NCI-H774 (cell line): ENCODE results near the gene ERG28.

ENCODE experiments used
- DNase-seq: peaks from one replicate; lab custom pipeline; 2025; lab: John Stamatoyannopoulos, UW

Gene ERG28

DNA sequence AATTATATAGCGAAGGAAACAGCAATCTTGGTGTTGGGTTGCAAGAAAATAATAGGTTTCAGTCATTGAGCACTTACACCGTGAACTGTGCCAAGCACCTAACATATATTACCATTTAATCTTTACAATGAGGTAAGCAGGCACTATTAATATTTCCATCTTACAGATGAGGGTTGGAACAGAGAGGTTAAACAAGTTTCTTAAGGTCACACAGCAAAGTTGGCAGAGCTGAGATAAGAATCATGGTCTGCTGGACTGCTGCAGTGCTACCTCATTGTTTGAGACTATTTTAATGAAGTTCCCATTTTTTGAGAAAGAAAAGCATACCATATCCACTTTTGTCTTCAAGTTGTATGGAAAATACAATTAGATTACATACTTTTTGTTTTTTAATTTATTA is 1.7 kb downstream of the ERG28 start:
- no peak for DNase-seq

DNA sequence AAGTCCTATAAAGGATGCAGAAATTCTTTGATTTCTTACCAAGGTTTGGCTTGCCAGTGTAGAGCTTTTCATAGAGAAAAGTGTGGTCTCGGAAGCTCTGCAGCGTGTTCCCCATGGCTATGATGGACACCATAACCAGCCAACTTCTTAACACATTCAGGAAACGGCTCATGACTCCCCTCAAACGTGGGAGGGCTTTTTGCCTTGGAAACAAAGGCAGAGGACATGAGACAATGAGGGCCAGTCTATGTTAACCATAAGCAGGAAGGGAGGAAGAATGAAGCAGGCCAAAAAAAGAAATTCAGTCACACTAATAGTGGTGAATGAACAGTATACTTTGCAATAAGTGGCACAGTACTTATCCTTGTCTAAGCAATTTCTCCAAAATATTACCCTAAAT is 3.3 kb downstream of the ERG28 start:
- DNase-seq: no peak

DNA sequence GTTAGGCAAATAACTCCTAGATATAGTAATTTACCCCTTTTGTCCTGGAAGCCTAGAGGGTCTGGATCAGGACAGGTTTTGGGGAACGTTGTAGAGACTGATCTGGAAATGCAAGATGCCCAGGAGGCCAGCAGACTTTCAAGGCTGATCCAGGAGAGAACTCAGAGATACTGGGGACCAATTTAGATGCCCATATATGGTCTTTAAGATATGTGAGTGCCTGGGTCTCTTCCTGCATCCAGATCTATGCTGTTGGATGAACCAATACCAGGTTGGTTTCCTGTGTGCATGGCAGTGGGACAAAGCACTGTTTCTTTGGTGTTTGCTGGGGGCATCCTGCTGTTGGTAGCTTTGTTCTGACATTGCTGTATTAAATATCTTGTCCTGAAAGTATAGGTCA is 5.4 kb downstream of the ERG28 start:
- no peak for DNase-seq

DNA sequence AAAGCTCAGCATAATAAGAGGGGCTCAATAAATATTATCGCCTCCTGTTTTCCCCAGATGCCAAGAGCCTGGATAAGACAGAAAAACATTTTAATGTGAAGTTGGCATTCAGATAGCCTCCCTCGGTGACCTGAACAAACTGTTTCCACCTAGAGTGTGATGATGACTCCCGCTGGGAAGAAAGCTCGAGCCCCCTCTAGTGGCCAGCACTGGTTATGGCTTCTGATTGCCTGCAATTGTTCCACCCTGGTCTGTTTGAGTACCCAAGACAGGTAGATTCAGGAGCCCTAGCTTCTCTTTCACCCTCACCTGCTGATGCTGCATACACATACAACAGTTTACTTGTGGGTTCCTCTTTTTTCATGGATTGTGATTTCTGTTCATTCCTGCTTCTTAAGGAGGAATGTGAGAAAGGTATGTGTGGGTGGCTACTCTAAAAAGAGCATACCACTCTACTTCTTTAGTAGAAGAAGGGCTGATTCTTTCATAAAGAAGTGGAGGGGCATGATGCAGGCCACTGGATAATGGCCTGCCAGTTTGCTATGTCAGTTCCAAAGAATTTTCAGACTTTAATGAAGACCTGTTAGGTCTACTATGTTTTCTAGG is 6.4 kb downstream of the ERG28 start:
- DNase-seq: peak; percentile 11

DNA sequence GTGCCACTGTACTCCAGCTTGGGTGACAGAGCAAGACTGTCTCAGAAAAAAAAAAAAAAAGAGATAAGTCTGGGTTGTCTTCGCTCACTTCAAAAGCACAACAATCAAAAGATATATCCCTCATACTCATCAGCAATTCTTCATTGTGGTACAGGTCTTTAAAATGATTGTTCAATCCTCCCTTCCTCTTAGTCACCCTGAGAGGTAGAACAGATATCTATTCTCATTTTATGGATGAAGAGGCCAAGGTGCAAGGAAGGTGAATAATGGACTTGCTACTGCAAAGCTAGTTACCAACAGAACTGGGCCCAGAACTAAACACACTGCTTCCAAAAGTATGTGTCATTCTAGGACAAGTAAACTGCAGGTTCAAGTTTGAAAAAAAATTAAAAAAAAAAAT is 7.1 kb downstream of the ERG28 start:
- no peak for DNase-seq

DNA sequence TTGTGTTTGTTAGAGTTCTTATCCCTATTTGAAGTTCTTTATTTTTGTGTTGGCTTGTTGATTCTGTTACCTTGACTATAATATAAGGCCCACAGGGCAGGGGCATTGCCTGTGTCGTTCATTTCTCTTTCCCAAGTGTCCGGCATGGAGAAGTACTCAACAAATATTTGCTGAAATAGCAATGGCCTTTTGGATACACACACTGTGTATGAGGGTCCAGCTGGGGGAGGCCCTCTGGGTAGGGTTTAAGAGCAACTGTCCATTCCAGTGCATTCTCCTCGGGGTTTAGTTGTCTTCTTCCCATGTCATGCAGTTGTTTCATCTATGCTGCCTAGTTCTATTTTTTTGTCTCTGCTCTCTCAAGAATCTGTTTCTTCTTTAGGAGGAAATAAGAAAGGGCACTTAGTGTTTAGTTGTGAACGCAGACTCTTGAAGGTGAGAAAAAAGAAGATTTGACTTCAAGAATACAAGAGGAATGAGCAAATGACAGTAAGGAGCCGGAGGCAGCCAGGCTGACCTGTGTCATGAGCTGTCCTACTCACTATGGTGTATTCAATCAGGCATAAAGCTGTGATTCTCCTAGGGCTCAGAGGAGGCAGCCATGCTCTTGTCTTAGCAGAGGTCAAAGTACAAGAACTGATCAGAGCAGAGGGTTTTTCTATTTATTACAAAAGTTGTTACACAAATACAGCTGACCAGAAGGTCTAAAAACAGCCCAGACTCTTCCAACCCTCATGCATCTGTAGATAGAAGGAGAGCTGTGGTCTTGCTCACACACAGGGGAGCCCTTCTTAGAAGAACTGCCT is 10.2 kb downstream of the ERG28 start:
- DNase-seq: no peak

DNA sequence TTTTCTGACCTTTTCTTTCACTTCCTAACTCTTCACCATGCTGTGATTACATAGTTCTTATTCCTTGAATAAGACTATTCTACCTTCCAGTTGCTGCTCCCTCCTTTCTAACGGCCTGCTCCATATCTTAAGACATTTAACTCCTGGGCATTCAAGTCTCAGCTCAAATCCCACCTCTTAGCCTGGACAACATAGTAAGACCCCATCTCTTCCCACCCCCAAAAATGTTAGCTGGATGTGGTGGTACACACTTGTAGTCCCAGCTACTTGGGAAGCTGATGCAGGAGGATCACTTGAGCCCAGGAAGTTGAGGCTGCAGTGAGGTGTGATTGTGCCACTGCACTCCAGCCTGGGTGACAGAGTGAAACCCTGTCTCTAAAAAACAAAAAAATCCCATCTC is 10.9 kb downstream of the ERG28 start:
- DNase-seq: no peak

DNA sequence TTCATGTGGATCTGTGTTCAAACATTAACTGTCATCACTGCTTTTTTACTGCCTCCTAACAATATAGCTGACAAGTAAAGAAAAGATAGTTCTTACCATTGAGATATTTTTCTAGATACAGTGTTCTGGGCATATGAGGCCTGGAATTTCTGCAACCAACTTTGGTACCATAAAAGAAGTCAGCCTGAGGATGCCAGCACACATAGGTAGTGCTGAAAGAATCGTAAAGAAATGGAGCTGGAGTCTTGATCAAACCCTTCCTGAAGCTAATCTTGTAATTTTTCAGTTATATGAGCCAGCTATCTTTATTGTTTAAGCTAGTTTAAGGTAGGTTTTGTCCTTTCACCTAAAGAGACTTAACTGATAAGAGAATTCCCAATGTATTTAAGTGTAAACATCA is 11.3 kb downstream of the ERG28 start:
- DNase-seq: no peak

DNA sequence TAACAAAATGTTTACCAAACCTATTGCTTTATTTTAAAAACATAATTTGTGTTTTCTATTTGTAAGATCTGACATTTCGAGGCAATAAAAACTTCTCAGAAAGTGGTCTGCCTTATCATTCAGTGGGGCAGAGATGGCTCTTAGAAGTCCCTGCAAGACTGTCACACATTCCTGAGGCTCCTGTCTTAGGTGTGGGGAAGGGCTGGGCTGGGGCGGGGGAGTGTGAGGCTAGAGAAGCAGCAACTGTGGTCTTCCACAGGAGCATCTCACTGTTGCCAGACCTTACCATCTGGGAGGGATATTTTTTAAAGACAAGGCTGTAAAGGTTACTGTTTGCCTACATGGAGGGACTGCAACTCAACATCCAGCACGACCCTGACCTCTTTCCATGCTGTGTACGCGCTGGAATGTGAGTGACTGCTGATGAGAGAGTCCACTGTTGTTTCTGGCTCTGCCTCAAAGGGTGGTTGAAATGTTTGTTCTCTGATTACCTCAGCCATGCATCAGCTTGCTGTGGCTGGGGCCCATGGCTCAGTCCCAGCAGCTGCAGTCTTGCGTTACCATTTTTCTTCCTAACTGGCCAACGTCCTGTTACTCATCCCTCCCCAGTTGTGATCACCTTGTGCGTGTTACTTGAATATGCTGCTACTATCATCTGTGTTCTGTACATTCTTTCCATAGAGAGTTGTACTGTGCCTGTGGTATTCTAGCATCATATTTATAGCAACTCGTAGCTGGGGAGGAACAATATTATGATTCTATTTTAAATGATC is 12.4 kb downstream of the ERG28 start:
- DNase-seq: no peak

DNA sequence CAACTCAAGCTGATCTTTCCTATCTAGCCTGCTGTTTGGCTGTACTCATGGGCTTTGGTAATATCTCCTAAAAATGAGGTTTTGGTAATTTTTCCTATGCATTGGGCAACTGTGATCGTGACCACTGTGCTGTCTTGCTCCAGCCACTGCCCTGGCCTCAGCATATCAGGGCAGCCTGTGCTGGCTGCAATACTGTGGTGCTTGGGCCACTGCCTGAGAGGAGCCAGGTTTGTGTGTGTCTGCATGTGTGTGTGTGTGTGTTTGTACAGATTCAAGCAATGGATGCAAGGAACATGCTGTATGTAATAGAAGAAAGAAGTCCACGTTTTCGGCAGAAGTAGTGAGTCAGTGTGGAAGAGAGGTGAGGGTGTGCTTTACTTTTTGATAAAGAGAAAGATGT is 13.0 kb downstream of the ERG28 start:
- DNase-seq: no peak

DNA sequence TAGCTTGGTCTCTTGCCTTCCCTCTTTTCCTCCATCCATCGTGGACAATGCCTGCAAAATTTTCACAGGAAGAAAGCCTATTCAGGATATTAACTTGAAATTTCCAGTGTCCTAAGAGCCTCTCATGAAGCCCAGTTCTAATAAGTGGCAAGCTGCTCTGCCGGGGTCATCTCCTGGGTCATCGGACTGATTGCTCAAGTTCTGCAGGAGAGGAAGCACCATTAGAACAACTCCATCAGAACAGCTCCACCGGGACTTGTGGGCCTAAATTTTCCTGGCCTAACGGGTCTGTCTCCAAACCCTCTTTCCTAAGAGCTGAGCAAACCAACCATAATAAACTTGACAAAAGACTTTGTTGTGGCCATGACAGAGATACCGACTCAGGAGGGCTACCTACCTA is 13.9 kb downstream of the ERG28 start:
- no peak for DNase-seq

DNA sequence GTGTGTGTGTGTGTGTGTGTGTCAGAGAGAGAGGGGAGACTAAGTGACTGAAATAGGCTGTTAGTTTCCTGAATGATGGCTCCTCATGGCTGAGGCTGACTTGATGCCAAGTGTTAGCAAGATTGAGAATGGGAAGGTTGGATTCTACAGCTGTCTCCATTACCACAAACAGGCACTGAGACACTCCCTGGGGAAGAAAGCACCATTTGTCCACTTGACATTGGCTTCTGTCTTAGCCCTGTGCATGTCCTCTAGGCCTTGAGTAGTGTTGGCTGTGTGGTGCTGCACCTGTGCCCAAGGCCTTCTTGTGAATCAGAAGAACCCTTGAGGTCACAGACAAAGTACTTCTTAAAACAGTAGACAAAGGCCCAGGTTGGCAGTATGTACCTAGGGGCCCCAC is 15.6 kb downstream of the ERG28 start:
- no peak for DNase-seq

DNA sequence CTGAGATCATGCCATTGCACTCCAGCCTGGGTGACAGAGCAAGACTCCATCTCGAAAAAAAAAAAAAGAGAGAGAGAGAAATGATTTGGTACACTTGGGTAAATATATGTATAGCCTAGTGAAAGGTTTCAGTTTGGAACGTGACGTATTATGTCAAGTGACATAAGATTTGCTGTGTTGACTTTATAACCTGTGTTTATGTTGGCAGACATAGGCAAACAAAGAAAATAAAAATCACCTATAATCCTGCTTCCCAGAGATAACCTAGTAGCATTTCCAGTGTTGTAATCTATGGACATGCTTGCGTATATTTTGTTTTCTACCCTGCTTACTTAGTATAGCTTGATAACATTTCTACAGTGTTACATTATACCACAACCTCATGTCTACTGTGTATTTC is 16.7 kb downstream of the ERG28 start:
- no peak for DNase-seq

DNA sequence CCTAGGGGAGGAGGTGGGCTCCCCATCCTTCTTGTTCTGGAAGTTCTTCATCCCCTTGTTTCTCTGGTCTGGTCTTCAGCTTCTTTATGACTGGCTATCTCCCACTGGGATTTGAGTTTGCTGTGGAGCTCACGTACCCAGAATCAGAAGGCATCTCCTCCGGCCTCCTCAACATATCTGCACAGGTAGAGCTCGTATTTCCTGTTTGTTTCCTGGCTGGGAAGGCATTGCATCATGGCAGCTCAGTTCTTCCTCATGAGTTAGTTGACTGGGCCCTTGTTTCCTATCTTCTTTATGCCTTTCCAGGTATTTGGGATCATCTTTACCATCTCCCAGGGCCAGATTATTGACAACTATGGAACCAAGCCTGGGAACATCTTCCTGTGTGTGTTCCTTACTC is 19.8 kb downstream of the ERG28 start:
- DNase-seq: no peak

DNA sequence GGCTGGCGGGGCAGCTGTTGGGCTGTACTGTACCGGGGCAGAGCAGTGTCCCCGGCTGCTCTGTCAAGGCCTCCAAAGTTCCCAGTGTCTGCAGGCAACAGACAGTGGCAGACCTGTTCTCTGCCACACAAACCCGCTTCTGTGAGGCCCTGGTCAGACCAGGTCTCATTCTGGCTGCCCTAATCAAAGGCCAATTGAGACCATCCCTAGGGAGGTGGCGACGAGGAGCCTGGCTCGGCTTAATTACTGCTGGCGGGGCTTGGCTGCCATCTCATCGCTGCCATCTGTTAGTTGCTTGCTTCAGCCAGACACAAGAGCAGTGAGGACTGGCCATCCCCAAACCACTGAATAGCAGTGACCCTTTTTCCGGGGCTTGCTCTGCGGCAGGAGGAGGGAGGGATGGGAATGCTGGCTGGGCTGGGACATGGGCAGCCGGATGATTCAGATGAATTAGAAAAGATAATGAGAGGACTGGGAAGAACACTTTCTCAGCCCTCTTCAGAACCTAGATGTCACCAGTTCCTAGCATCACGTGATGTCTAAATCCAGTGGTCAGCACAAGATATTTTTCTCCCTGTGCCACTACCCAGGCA is 24.5 kb downstream of the ERG28 start:
- no peak for DNase-seq

DNA sequence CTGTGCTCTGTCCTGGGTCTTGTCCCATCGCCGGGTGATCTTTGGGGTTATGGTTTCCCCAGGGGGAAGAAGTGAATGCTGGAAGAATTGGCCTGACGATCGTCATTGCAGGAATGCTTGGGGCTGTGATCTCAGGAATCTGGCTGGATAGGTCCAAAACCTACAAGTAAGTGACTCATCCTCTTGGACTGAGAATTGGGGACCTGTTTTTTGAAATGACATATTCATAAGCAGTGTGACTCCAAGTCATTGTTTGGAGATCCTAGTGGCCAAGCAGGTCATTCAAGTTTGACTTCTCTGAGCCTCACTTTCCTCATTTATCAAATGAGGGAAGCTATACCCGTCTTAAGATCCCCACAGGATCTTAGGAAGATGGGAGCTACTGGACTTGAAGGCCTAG is 25.8 kb downstream of the ERG28 start:
- DNase-seq: no peak

DNA sequence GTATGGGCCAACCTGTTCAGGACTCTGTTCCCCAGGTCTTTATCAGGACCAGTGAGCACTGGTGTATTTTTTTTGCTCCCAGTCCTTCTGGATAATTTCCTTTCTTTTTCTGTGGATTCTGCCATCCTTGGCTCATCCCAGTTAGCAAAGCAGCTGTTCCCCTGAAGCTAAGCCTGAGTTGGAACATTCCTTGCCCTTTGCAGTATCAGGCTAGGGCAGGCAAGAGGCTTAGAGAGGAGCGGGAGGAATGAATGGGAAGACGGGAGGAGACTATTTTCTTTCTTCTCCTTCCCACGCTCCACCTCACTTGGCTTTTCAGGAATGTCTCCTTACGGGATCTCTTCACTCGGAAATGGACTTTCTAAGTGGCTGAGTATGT is 29.2 kb downstream of the ERG28 start:
- no peak for DNase-seq

DNA sequence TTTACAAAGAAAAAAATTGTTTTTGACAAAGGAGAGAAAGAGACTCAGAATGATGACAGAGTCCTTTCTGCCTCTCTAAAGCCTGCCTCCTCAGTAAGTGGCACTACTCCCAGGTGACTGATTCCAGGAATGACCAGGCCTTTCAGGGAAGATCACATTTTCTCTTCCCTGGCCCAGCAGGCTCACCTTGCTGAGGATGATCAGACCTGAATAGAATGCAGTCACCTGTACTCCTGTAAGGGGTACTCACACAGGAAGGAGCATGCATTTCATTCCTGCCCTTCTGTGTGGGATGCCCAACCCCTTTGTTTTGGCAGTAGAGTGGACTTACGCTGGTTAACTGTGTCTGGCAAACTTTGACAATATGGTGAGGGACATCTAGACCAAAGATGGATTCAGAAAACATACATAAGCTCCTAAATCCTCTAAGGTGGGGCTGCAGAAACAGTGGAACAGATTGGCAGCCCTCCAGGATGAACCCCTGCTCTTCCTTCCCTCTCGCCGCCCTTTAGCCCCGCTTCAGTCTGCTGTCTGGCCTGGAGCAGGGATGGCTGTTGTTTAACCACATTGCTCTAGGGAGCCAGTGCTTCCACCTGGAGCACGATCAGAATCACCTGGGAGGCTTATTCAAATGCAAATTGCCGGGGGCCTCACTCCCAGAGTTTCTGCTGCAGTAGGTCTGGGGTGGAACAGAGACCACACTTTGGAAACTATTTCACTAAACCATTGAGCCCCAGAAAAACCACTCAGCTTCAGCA is 29.8 kb downstream of the ERG28 start:
- DNase-seq: no peak

DNA sequence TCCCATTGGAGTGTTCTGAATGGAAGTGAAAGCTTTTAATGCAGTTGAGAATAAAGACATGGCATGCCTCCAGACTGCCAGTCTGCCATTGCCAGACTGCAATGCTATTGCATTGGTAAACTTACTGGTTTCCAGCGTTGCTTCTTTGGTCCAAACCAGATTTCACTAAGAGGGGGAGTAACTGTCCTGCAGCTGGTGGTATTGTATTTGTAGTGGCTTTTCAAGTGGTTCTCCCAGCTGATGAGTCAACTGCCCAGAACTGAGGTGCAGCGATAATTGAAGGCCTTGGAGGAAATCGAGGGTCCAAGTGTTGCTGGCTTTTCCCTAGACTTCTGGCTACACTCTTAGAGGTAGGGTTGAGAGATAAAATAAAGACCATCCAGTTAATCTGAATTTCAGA is 31.9 kb downstream of the ERG28 start:
- no peak for DNase-seq

DNA sequence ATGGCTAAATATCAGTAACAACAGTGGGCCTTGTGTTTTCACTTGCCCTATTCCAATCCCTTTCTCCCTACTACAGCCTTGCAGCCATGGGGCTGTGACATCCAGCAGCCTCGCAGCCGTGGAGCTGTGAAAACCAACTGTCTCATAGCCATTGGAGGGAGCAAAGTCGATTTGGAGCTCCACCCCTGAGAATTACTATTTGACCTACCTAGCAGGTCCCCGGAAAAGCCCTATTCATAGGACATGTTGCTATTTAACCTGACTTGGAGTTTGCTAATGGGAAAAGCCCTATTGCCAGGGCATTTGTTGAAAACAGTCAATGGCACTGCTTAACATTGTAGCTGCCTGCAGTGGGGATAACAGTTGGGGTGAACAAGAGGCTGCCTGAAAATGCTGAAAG is 33.3 kb downstream of the ERG28 start:
- no peak for DNase-seq

DNA sequence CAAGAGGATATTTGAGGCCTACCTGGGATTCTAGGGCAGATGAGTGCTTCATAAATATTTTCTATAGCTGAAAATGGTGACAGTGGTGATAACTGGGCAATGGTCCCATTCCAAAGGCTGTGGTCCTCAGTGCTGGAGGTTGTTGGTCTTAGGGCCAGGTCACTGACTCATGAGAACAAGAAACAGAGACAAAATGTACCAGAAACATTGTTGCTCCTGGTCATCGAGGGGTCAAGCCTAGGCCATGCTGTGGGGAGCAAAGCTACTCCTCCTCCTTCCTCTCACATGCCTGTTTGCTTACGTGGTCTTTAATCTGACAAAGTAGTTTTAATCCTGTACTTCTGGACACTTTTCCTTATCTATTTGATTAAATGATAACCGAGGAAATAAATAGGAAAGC is 33.8 kb downstream of the ERG28 start:
- DNase-seq: no peak

DNA sequence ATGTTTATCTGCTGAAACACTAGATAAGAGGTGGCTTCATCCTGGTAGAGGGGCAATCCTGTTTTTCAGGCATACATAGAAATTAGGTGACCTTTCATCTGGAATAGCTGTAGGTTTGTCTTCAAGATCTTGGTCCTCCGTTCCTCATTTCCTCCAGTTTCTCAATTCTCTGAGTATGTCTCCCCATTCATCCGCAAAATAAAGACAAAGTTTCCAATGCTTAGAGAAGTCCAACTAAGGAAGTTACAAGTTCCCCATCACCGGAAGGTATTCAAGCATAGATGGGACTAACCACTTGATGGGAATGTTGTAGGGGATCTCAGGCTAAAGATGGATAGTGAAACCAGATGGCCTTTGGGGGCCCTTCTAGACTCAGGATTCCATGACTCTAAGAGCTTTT is 34.3 kb downstream of the ERG28 start:
- DNase-seq: no peak
